ENCODE data around the gene C21orf58.

C21orf58 gene

DNA sequence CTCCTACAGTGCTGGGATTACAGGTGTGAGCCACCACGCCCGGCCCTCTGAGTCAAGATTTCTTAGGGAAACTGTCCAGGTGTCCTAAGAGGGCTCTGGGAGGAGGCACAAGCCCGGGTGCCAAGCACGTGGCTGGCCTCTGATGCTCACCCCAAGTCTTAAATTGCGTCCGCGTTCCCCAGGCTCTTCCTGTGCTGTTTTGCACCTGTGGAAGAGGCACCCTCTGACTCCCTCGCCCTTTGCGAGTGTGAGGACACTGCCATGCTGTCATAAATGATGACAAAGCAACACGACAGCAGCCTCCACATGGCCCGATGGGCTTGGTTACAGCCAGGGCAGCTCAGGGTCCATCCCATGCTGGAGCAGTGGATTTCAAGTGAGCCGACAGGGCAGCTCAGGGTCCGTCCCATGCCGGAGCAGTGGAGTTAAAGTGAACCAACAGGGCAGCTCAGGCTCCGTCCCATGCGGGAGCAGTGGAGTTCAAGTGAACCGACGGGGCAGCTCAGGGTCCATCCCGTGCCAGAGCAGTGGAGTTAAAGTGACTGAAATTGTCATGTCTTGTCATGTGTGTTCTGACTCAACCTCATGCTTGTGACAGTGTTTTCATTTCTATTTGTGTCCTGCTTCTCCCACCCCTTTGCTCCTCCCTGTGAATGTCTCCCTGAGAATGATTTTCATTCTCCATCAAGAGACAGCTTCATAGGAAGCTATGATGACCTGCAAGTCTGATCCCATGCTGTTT is 34.2 kb upstream of the C21orf58 start:
- in situ Hi-C loops (cut with MboI; ENCODE audit: low pct_unique_long_range_greater_than_20kb, low sequenced_read_pairs, unreplicated experiment), result no loop called here
- DNase-seq (ENCODE audit: low spot score), result no peak
- TF ChIP-seq, protein P1, sequence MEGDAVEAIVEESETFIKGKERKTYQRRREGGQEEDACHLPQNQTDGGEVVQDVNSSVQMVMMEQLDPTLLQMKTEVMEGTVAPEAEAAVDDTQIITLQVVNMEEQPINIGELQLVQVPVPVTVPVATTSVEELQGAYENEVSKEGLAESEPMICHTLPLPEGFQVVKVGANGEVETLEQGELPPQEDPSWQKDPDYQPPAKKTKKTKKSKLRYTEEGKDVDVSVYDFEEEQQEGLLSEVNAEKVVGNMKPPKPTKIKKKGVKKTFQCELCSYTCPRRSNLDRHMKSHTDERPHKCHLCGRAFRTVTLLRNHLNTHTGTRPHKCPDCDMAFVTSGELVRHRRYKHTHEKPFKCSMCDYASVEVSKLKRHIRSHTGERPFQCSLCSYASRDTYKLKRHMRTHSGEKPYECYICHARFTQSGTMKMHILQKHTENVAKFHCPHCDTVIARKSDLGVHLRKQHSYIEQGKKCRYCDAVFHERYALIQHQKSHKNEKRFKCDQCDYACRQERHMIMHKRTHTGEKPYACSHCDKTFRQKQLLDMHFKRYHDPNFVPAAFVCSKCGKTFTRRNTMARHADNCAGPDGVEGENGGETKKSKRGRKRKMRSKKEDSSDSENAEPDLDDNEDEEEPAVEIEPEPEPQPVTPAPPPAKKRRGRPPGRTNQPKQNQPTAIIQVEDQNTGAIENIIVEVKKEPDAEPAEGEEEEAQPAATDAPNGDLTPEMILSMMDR (IDR thresholded peaks at IDR 0.05; ENCODE audit: extremely low read depth, insufficient read depth, missing control alignments), result no peak

DNA sequence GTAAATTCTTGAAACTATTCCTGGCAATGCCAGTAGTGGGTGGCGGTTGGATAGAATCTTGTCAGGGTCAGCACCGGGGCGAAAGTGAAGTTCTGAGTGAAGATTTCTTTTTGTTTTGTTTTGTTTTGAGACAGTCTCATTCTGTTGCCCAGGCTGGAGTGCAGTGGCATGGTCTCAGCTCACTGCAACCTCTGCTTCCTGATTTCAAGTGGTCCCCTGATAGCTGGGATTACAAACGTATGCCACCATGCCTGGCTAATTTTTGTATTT is 33.6 kb upstream of the C21orf58 start:
- in situ Hi-C loops (cut with MboI; ENCODE audit: low pct_unique_long_range_greater_than_20kb, low sequenced_read_pairs, unreplicated experiment), result no loop called here
- no peak for DNase-seq (ENCODE audit: low spot score)
- TF ChIP-seq, protein P1 (IDR thresholded peaks at IDR 0.05; ENCODE audit: extremely low read depth, insufficient read depth, missing control alignments), result no peak

DNA sequence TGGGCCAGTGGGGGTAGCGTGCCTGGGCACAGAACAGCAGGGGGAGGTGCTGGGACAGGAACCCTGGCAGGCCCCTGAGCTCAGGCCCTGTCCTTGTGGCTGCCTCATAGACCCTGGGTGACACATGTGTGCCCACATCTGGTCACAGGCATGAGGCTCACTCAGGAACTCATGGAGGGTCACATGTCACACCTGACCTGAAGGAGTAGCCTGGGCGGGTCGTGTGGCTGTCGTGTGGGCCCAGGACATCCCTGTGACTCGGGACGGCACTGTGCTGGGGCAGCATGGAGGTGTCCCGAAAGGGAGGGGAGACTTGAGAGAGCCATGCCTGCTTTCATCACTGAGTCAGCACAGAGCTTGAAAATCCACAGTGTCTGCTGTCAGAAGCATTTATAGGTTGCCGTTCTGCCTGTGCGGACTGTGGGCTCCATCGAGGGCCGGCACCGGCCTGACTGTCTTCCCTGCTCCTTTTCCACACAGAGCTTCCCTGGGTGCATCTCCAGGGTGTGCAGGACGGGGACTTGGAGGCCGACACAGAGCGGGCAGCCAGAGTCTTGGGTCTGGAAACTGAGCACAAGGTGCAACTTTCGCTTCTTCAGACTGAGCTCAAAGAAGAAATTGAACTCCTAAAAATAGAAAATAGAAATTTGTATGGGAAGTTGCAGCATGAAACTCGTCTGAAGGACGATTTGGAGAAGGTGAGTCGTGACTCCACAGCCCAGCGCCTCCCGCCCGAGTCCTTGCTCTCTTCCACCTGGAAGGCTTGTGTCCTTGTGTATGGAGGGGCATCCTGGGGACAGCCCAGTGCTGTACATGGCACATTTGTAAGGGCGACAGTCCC is 33.0 kb upstream of the C21orf58 start:
- DNase-seq (ENCODE audit: low spot score), result no peak
- TF ChIP-seq, protein P1 (IDR thresholded peaks at IDR 0.05; ENCODE audit: extremely low read depth, insufficient read depth, missing control alignments), result no peak
- in situ Hi-C loops (cut with MboI; ENCODE audit: low pct_unique_long_range_greater_than_20kb, low sequenced_read_pairs, unreplicated experiment), result no loop called here

DNA sequence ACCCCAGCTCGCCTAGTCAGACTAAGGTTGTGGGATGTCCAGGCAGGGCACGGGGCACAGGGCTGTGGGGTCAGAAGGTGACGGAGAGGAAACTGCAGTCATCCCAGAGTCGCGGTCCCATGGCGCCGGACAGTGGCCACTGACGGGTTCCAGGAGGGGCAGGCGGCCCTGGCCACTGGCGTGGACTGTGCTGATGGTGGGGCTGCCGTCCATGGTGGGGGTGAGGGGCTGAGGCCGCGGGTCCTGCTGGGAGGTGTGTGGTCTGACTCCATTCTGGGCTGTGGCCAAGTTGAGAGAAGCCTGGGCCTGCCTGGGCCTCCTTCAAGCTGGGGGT is 32.3 kb upstream of the C21orf58 start:
- in situ Hi-C loops (cut with MboI; ENCODE audit: low pct_unique_long_range_greater_than_20kb, low sequenced_read_pairs, unreplicated experiment), result no loop called here
- DNase-seq (ENCODE audit: low spot score), result no peak

DNA sequence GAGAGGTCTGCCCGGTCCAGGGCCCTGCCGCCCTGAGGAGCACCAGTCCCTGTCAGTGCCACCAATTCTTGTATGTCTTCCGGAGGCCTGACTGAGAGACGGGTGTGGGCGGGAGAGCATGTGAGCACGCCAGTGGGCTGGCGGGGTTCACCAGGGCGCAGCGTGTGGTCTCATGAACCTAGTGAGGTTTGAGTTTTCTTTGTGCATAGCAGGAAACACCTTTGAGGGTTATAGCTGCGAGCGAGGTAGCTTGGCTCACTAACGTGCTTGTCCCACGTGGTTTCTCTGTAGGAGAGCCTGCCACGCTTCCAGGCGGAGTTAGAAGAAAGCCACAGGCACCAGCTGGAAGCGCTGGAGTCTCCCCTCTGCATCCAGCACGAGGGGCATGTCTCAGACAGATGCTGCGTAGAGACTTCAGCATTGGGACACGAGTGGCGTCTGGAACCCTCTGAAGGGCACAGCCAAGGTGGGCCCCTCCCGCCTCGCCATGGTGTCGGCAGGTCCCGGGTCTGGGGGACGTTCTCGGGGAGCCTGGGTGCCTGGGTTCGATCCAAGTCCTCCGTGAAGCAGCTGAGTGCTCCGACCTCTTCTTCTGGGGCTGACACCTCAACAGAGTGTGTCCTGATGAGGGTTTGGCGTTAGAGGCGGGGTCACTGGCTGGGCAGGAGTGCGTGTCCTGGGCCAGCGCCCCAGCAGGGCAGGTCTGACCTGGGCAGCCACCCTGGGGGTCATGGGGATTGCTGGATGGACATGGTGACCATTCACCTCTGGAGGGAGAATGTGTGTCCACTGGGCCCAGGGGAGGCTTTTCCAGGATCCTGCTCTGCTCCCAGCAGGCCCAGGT is 31.7 kb upstream of the C21orf58 start:
- TF ChIP-seq, protein P1 (IDR thresholded peaks at IDR 0.05; ENCODE audit: extremely low read depth, insufficient read depth, missing control alignments), result no peak
- no peak for DNase-seq (ENCODE audit: low spot score)
- in situ Hi-C loops (cut with MboI; ENCODE audit: low pct_unique_long_range_greater_than_20kb, low sequenced_read_pairs, unreplicated experiment), result no loop called here

More for the DNA sequence above, 32.3 kb upstream of the C21orf58 start:
- TF ChIP-seq, protein P1 (IDR thresholded peaks at IDR 0.05; ENCODE audit: extremely low read depth, insufficient read depth, missing control alignments), result no peak

DNA sequence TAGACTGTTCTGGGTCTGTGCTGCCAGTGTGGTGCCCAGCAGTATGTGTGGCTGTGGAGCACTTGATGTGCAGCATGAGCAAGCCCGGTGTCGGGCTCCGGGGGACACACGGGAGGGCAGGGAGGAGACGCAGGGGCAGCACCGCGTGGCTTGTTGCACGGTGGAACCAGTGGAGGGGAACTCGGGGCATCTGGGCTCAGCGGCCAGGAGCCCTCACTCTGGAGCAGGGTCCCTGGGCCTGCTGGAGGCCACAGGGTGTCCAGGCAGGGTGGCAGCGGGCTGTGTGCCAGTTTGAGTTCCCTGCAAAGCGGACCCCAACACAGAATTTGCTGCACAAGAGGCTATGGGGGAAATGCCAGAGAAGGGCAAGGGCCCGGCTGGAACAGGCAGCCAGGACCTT is 30.8 kb upstream of the C21orf58 start:
- DNase-seq (ENCODE audit: low spot score), result no peak
- TF ChIP-seq, protein P1 (IDR thresholded peaks at IDR 0.05; ENCODE audit: extremely low read depth, insufficient read depth, missing control alignments), result no peak
- in situ Hi-C loops (cut with MboI; ENCODE audit: low pct_unique_long_range_greater_than_20kb, low sequenced_read_pairs, unreplicated experiment), result no loop called here

All from GM13977 (cell line).